Tibial nerve (tissue), 4 donors: Measurements from ENCODE around the gene ANKRD40.

Experiments used
- EP300 ChIP-seq, 2 donors: sonication (generic); formaldehyde crosslinking; IDR thresholded peaks; one replicate each; pipeline ENCODE4 v1.6.1; 2017; ENCODE audit warnings: antibody characterized with exemption in 2 of 2, mild to moderate bottlenecking in 1 of 2
- POLR2A ChIP-seq, 2 donors: fragments of 450-650 bp; IDR thresholded peaks; one replicate each; pipeline ENCODE4 v1.6.1; 2017; ENCODE audit warnings: antibody characterized with exemption in 2 of 2, mild to moderate bottlenecking in 2 of 2, moderate library complexity in 2 of 2
- TF ChIP-seq, protein P1 (sequence below), 5 experiments: fragments of 200-600 bp in 3 of 5; fragments of 450-650 bp in 2 of 5; sonication (generic) in 3 of 5; IDR thresholded peaks; one replicate each; pipeline ENCODE4 v1.5.1; 2016 to 2019; ENCODE audit warnings: antibody characterized with exemption in 5 of 5, mild to moderate bottlenecking in 3 of 5, moderate library complexity in 2 of 5

DNA sequence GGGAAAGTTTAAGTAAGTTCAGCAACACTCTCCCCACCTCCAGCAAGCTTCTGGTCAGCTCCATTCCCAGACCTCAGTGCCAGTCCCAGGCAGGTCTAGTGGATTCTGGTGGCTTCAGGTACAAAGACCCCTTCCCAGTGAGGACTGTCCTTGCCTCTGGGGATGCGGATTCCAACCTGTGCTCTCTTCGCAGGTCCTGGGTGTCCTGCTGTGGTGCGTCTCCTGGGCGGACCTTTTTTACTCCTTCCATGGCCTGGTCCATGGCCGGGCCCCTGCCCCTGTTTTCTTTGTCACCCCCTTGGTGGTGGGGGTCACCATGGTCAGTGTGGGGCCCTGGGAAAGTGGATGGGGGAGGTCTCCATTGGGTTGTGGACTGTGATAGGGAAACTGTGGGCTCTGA lies 51.2 kb downstream of the ANKRD40 start:
- TF ChIP-seq, protein P1, sequence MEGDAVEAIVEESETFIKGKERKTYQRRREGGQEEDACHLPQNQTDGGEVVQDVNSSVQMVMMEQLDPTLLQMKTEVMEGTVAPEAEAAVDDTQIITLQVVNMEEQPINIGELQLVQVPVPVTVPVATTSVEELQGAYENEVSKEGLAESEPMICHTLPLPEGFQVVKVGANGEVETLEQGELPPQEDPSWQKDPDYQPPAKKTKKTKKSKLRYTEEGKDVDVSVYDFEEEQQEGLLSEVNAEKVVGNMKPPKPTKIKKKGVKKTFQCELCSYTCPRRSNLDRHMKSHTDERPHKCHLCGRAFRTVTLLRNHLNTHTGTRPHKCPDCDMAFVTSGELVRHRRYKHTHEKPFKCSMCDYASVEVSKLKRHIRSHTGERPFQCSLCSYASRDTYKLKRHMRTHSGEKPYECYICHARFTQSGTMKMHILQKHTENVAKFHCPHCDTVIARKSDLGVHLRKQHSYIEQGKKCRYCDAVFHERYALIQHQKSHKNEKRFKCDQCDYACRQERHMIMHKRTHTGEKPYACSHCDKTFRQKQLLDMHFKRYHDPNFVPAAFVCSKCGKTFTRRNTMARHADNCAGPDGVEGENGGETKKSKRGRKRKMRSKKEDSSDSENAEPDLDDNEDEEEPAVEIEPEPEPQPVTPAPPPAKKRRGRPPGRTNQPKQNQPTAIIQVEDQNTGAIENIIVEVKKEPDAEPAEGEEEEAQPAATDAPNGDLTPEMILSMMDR (IDR thresholded peaks at IDR 0.05) = no peak
- TF ChIP-seq POLR2A (IDR thresholded peaks at IDR 0.05) (no peak), EP300 (IDR thresholded peaks at IDR 0.05) (no peak)
